GM19238 (cell line): ENCODE data around the gene SMYD4.

ENCODE experiments used
- DNase-seq: peaks from one replicate; pipeline ENCODE4 v3.0.0; 2011; ENCODE audit warnings: low spot score; ENCODE audit not compliant: insufficient read length

SMYD4 gene

GRCh38 chr17:1733759-1734158, 95.9 kb downstream of the SMYD4 start:
- DNase-seq = no peak

- no peak for DNase-seq
Measured at GRCh38 chr17:1732833-1733321, 96.8 kb downstream of the SMYD4 start.

- DNase-seq = no peak
Measured at GRCh38 chr17:1732241-1732832, 97.4 kb downstream of the SMYD4 start.

- DNase-seq = no peak
Measured at GRCh38 chr17:1731194-1731506, 98.6 kb downstream of the SMYD4 start.

- DNase-seq = no peak
Measured at GRCh38 chr17:1730326-1731193, 99.1 kb downstream of the SMYD4 start.

- DNase-seq = no peak
Measured at GRCh38 chr17:1729966-1730325, 99.8 kb downstream of the SMYD4 start.
